HCT116 (cell line): Measurements from ENCODE around the gene CNTNAP2. TPM values are rescaled to one million over a fixed set of nuclear protein-coding genes. Genes with fewer than 3 reads are reported as not detected.

ENCODE experiments used
- ATAC-seq: fragments of 200-7000 bp; cut with Tn5 transposase; 2 replicates; pipeline ENCODE4 v1.9.1; 2020; ENCODE audit warnings: mild to moderate bottlenecking, moderate library complexity
- BruUV-seq: library from RNA; stranded (reverse); fragments of 400-500 nt; replicated peaks from 2 replicates; lab custom pipeline; 2021; lab: Mats Ljungman, UMichigan
- CTCF ChIA-PET: fragments of 300-600 bp; sonication (Branson Sonifier 250); formaldehyde crosslinking; loops from one replicate; lab custom pipeline; 2021; ENCODE audit warnings: antibody characterized with exemption; lab: Charles Lee
- POLR2A ChIA-PET: fragments of 300-600, 350-600 bp; sonication (Branson Sonifier 250); formaldehyde crosslinking; loops from one replicate; lab custom pipeline; 2021; ENCODE audit warnings: antibody characterized with exemption; lab: Charles Lee
- RAD21 ChIA-PET, 2 experiments: fragments of 300-600 bp; sonication (Branson Sonifier 250); formaldehyde crosslinking; loops; one replicate each; lab custom pipeline; 2023; ENCODE audit warnings: low total read pairs in 2 of 2; ENCODE audit not compliant: uncharacterized antibody in 2 of 2, unreplicated experiment in 2 of 2, low non-redundant PET in 1 of 2; lab: Charles Lee
- DNase-seq: peaks from one replicate; pipeline ENCODE4 v3.0.0-alpha.2; 2010; ENCODE audit warnings: low read depth, low spot score
- H2AFZ ChIP-seq: fragments of 200-600 bp; shearing (Covaris generic), sonication (generic); 2 replicates; pipeline ENCODE4 v1.6.1; 2017; ENCODE audit warnings: low read depth, mixed run types, mixed read lengths, antibody characterized with exemption, low read length; ENCODE audit not compliant: poor library complexity, severe bottlenecking
- H3K27ac ChIP-seq: 2 replicates; pipeline ENCODE4 v1.5.1; 2012; ENCODE audit warnings: low read depth, low read length
- H3K27me3 ChIP-seq: fragments of 200-600 bp; sonication (generic); 2 replicates; pipeline ENCODE4 v1.6.1; 2016; ENCODE audit warnings: mixed run types, low read length, mixed read lengths; ENCODE audit not compliant: insufficient read depth
- H3K36me3 ChIP-seq, 2 experiments: fragments of 200-500 bp in 1 of 2; fragments of 200-600 bp in 1 of 2; sonication (Bioruptor generic) in 1 of 2; sonication (generic) in 1 of 2; 2 replicates each; pipeline versions ENCODE4 v1.5.1 to v1.6.1; 2014 to 2016; ENCODE audit warnings: low read length in 2 of 2, inconsistent platforms in 1 of 2, mixed read lengths in 1 of 2, mixed run types in 1 of 2; ENCODE audit not compliant: insufficient read depth in 2 of 2, control insufficient read depth in 1 of 2
- H3K4me1 ChIP-seq, 2 experiments: fragments of 200-600 bp in 1 of 2; sonication (generic) in 1 of 2; 2 replicates each; pipeline versions ENCODE4 v1.5.1 to v1.6.1; 2012 to 2017; ENCODE audit warnings: low read length in 2 of 2, inconsistent platforms in 1 of 2, mild to moderate bottlenecking in 1 of 2, mixed read lengths in 1 of 2, mixed run types in 1 of 2, moderate library complexity in 1 of 2; ENCODE audit not compliant: insufficient read depth in 2 of 2, control insufficient read depth in 1 of 2
- H3K4me2 ChIP-seq: fragments of 200-600 bp; sonication (generic); 2 replicates; pipeline ENCODE4 v1.6.1; 2017; ENCODE audit warnings: mixed run types, low read length, mixed read lengths
- H3K4me3 ChIP-seq, 2 experiments: fragments of 200-600 bp in 1 of 2; sonication (generic) in 1 of 2; replicated peaks in 1 of 2; 2 replicates each; pipeline ENCODE4 v1.5.1; 2011 to 2016; ENCODE audit warnings: low read length in 2 of 2, control low read depth in 1 of 2, low read depth in 1 of 2, mild to moderate bottlenecking in 1 of 2, mixed read lengths in 1 of 2, mixed run types in 1 of 2
- H3K79me2 ChIP-seq: fragments of 200-600 bp; sonication (generic); 2 replicates; pipeline ENCODE4 v1.6.1; 2017; ENCODE audit warnings: mild to moderate bottlenecking, mixed run types, low read length, moderate library complexity, mixed read lengths; ENCODE audit not compliant: insufficient read depth
- H3K9ac ChIP-seq: fragments of 200-600 bp; sonication (generic); 2 replicates; pipeline ENCODE4 v1.6.1; 2016; ENCODE audit warnings: low read length, mixed read lengths
- H3K9me2 ChIP-seq: fragments of 200-600 bp; sonication (generic), shearing (Covaris generic); 2 replicates; pipeline ENCODE4 v1.6.1; 2017; ENCODE audit warnings: mixed run types, mild to moderate bottlenecking, moderate library complexity; ENCODE audit not compliant: insufficient read depth
- H3K9me3 ChIP-seq, 2 experiments: fragments of 200-500 bp in 1 of 2; fragments of 200-600 bp in 1 of 2; sonication (Bioruptor generic) in 1 of 2; sonication (generic) in 1 of 2; 2 replicates each; pipeline ENCODE4 v1.6.1; 2014 to 2017; ENCODE audit warnings: low read length in 2 of 2, mixed read lengths in 2 of 2, inconsistent platforms in 1 of 2, low read depth in 1 of 2, mild to moderate bottlenecking in 1 of 2, mixed run types in 1 of 2, moderate library complexity in 1 of 2; ENCODE audit not compliant: control insufficient read depth in 1 of 2, insufficient read depth in 1 of 2
- H4K20me1 ChIP-seq: fragments of 200-600 bp; sonication (generic), shearing (Covaris generic); 2 replicates; pipeline ENCODE4 v1.6.1; 2017; ENCODE audit warnings: mixed run types, mild to moderate bottlenecking, moderate library complexity; ENCODE audit not compliant: insufficient read depth
- CBX3 ChIP-seq: IDR thresholded peaks from 2 replicates; pipeline ENCODE4 v1.6.1; 2012; ENCODE audit warnings: low read depth
- CEBPB ChIP-seq: IDR thresholded peaks from 2 replicates; pipeline ENCODE4 v1.6.1; 2012; ENCODE audit warnings: low read depth
- EGR1 ChIP-seq: IDR thresholded peaks from 2 replicates; pipeline ENCODE4 v1.6.1; 2012; ENCODE audit warnings: low read depth
- ELF1 ChIP-seq: IDR thresholded peaks from 2 replicates; pipeline ENCODE4 v1.6.1; 2012; ENCODE audit warnings: low read depth, borderline replicate concordance
- EZH2 ChIP-seq: fragments of 200-600 bp; sonication (generic); IDR thresholded peaks from 2 replicates; pipeline ENCODE4 v1.6.1; 2017; ENCODE audit warnings: antibody characterized with exemption, mixed run types
- EZH2phosphoT487 ChIP-seq: fragments of 200-600 bp; IDR thresholded peaks from 2 replicates; pipeline ENCODE4 v1.6.1; 2018; ENCODE audit warnings: antibody characterized with exemption, borderline replicate concordance
- FOSL1 ChIP-seq: IDR thresholded peaks from 2 replicates; pipeline ENCODE4 v1.6.1; 2012; ENCODE audit warnings: low read depth
- JUND ChIP-seq: IDR thresholded peaks from 2 replicates; pipeline ENCODE4 v1.6.1; 2012
- POLR2A ChIP-seq: IDR thresholded peaks from 2 replicates; pipeline ENCODE4 v1.7.0; 2011; ENCODE audit warnings: borderline replicate concordance; ENCODE audit not compliant: insufficient read depth, insufficient read length; ENCODE audit errors: extremely low read depth
- POLR2AphosphoS5 ChIP-seq: IDR thresholded peaks from 2 replicates; pipeline ENCODE4 v1.6.1; 2011; ENCODE audit warnings: mild to moderate bottlenecking, low read depth, low read length, moderate library complexity
- REST ChIP-seq: IDR thresholded peaks from 2 replicates; pipeline ENCODE4 v1.6.1; 2012; ENCODE audit warnings: low read depth
- SIN3A ChIP-seq: IDR thresholded peaks from 2 replicates; pipeline ENCODE4 v1.6.1; 2012; ENCODE audit warnings: low read depth
- SP1 ChIP-seq: IDR thresholded peaks from 2 replicates; pipeline ENCODE4 v1.6.1; 2012; ENCODE audit warnings: low read depth
- TCF7L2 ChIP-seq: IDR thresholded peaks from 2 replicates; pipeline ENCODE4 v1.7.0; 2011; ENCODE audit warnings: borderline replicate concordance, inconsistent platforms; ENCODE audit not compliant: insufficient read depth, insufficient read length; ENCODE audit errors: extremely low read depth
- ZBTB33 ChIP-seq: IDR thresholded peaks from 2 replicates; pipeline ENCODE4 v1.6.1; 2011; ENCODE audit warnings: mild to moderate bottlenecking, low read length, moderate library complexity; ENCODE audit not compliant: insufficient replicate concordance; ENCODE audit errors: extremely low read depth
- ZNF274 ChIP-seq: fragments of 200-500 bp; sonication (Bioruptor generic); IDR thresholded peaks from 2 replicates; pipeline ENCODE4 v1.6.1; 2014; ENCODE audit warnings: mild to moderate bottlenecking, low read depth, low read length, inconsistent platforms
- intact Hi-C: fragments of 100-400 bp; cut with micrococcal nuclease; formaldehyde crosslinking; loops from 2 replicates; pipeline ENCODE4 v1.10.0; 2022
- total RNA-seq: library from RNA; stranded (reverse); gene quantifications from one replicate; pipeline ENCODE4 v1.2.1, GENCODE V29; 2021; ENCODE audit not compliant: unreplicated experiment

Gene CNTNAP2
- total RNA-seq, 1 experiment from 2014 or later: 0.37 TPM

- Histone ChIP-seq H3K4me2 (no peak overlapping the region), H3K79me2 (no peaks in the 10 kb centered on the region), H3K9me2 (no peaks in the 10 kb centered on the region), H3K4me1 (no peaks in the 10 kb centered on the region), H3K36me3 (no peaks in the 10 kb centered on the region), H3K9me3 (peaks cover 9 to 16% of the 10 kb centered on the region in 2 experiments; a peak in 2 of 4 replicates)
- ChIA-PET RAD21 (no interaction called here), CTCF (no interaction called here)
- BruUV-seq: no TSS peak
- no peak for DNase-seq
- TF ChIP-seq ZNF274 (no peak), EZH2 (no peak)
- TF ChIP-seq, all 23 proteins: peak for 0
- no peak overlapping the region for H3K9ac ChIP-seq
- intact Hi-C loops: no loop called here
- no peak for ATAC-seq
- no peak overlapping the region for H3K27ac ChIP-seq
- H3K27me3 ChIP-seq: no peaks in the 10 kb centered on the region
- H4K20me1 ChIP-seq: no peaks in the 10 kb centered on the region
- H3K4me3 ChIP-seq: no peak overlapping the region
- H2AFZ ChIP-seq: no peak overlapping the region
- POLR2A ChIA-PET: no interaction called here
These were observed 806.2 kb downstream of the CNTNAP2 start for GRCh38 chr7:146922782-146923181.

GRCh38 chr7:146926841-146927240, 810.2 kb downstream of the CNTNAP2 start:
- H3K9ac ChIP-seq: no peak overlapping the region

More at GRCh38 chr7:146926841-146927240, 810.2 kb downstream of the CNTNAP2 start:
- ATAC-seq: no peak
- ChIA-PET CTCF (no interaction called here), POLR2A (no interaction called here), RAD21 (no interaction called here)
- no peaks in the 10 kb centered on the region for H3K27me3 ChIP-seq
- H3K36me3 ChIP-seq: no peaks in the 10 kb centered on the region
- intact Hi-C loops: no loop called here
- DNase-seq: no peak
- H3K4me2 ChIP-seq: no peak overlapping the region
- BruUV-seq: no TSS peak
- peaks cover 5 to 9% of the 10 kb centered on the region in 2 experiments; a peak in 2 of 4 replicates for H3K9me3 ChIP-seq
- H3K4me3 ChIP-seq: no peak overlapping the region
- H3K9me2 ChIP-seq: no peaks in the 10 kb centered on the region
- no peak for TF ChIP-seq POLR2AphosphoS5
- TF ChIP-seq SIN3A: no peak
- TF ChIP-seq CEBPB: no peak
- TF ChIP-seq EZH2phosphoT487: no peak
- TF ChIP-seq ELF1: no peak
- no peak for TF ChIP-seq SP1
- no peak for TF ChIP-seq REST
- TF ChIP-seq EZH2: no peak
- TF ChIP-seq FOSL1: no peak
- TF ChIP-seq EGR1: no peak
- TF ChIP-seq POLR2A: no peak
- TF ChIP-seq CBX3: no peak
- TF ChIP-seq JUND: no peak
- no peak for TF ChIP-seq ZBTB33
- TF ChIP-seq TCF7L2: no peak
- H3K79me2 ChIP-seq: no peaks in the 10 kb centered on the region
- no peak overlapping the region for H2AFZ ChIP-seq
- no peak overlapping the region for H3K27ac ChIP-seq
- H3K4me1 ChIP-seq: no peaks in the 10 kb centered on the region
- H4K20me1 ChIP-seq: no peaks in the 10 kb centered on the region
